ENCODE data around the gene RNF217. TPM values are rescaled to one million over a fixed set of nuclear protein-coding genes. Genes with fewer than 3 reads are reported as not detected.

Gene RNF217
- total RNA-seq, 1 experiment from 2014 or later = 12.2 TPM

DNA sequence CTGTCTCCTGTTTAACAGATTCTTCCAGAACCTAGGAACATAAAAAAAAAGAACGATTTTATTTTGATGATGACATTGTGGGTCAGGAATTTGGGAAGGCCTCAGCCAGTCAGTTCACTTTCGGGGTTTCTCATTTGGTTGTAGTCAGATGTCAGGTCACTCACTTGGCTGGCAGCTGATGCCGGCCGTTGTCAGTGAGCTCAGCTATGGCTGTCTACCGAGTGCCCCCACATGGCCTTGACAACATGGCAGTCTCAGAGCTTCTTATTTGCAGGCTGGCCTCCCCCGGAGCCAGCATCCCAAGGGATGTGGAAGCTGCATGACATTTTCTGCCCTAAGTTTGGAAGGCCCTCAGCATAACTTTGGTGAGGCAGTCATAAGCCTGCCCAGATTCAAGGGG lies 11.5 kb downstream of the RNF217 start (continued):
- TF ChIP-seq, protein P1, sequence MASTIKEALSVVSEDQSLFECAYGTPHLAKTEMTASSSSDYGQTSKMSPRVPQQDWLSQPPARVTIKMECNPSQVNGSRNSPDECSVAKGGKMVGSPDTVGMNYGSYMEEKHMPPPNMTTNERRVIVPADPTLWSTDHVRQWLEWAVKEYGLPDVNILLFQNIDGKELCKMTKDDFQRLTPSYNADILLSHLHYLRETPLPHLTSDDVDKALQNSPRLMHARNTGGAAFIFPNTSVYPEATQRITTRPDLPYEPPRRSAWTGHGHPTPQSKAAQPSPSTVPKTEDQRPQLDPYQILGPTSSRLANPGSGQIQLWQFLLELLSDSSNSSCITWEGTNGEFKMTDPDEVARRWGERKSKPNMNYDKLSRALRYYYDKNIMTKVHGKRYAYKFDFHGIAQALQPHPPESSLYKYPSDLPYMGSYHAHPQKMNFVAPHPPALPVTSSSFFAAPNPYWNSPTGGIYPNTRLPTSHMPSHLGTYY (CRISPR knock-in tag; IDR thresholded peaks at IDR 0.05) = no peak
- TF ChIP-seq FOXJ3 (CRISPR knock-in tag; IDR thresholded peaks at IDR 0.05; ENCODE audit: borderline replicate concordance) = no peak
- no peak for TF ChIP-seq NR1H2 (CRISPR knock-in tag; IDR thresholded peaks at IDR 0.05)
- no peak for TF ChIP-seq GABPB1 (CRISPR knock-in tag; IDR thresholded peaks at IDR 0.05)
- no peak for TF ChIP-seq CREM (CRISPR knock-in tag; IDR thresholded peaks at IDR 0.05)
- TF ChIP-seq, protein P2, sequence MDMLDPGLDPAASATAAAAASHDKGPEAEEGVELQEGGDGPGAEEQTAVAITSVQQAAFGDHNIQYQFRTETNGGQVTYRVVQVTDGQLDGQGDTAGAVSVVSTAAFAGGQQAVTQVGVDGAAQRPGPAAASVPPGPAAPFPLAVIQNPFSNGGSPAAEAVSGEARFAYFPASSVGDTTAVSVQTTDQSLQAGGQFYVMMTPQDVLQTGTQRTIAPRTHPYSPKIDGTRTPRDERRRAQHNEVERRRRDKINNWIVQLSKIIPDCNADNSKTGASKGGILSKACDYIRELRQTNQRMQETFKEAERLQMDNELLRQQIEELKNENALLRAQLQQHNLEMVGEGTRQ (CRISPR knock-in tag; IDR thresholded peaks at IDR 0.05) = no peak

DNA sequence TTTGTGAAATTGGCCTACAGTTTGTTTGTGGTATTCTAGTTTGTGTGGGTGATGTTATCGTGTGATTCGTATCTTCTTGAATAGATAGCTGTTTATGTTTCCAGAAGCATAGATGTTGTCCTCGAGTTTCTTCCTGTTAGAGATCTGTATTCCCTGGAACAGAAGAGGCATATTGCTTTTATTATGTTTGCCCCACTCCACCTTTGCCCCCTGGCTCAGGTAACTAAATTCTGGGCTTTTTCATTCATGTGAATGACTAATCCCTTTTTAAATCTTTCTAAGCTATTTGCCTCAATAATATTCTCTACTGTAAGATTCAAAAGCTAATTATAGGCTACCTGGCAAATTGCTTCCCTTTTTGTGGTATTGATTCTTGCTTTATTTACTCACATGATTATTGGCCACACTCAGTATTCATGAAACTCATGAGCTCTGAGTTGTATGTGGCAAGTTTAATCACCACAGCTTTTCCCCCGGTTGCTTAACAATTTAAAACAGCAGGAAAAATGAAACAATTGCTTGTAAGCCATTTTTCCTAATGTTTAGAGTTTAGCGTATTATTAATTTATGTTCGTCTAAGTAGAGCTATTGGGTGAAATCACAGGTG lies 12.6 kb downstream of the RNF217 start:
- H3K27ac Mint-ChIP-seq = no peak overlapping the region
- no peak for ATAC-seq
- H3K4me1 Mint-ChIP-seq = 0 out of 2 replicates have a peak, but pooled peaks cover 4% of the 10 kb centered on the region
- ChIA-PET CTCF (interaction anchor here (2.3 kb wide), 1 partner anchor 12 kb away, joined by 7 read pairs; the partner anchor contains the start of gene RNF217), POLR2A (no interaction called here)
- TF ChIP-seq, protein P3, sequence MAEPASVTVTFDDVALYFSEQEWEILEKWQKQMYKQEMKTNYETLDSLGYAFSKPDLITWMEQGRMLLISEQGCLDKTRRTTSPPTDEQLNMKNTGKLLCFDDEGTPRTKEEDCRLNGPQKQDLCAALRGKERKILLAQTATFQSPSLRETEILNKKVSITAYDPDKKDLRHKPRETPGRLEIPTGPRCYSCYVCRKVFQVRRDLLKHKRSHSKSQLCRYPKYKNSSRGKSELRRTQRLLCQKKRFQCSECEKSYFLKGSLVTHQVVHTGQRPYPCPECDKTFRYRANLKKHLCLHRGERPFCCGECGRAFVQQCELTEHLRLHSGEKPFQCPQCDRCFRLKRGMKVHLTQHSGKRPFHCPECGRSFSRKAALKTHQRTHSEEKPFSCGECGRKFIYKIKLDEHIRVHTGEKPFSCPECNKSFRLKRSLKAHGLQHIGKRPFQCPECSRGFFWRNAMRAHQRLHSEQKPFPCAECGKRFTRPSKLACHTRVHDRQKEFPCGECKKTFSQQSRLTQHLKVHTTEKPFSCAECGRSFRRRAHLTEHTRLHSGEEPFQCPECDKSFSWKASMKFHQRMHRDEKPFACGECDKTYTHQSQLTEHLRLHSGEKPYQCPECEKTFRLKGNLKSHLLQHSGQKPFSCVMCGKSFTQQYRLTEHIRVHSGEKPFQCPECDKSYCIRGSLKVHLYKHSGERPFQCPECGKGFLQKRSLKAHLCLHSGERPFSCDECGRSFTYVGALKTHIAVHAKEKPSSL (CRISPR knock-in tag; conservative IDR thresholded peaks at IDR 0.05) = no peak
- TF ChIP-seq ELF4 (CRISPR knock-in tag; IDR thresholded peaks at IDR 0.05; ENCODE audit: low read depth) (no peak), ESRRA (CRISPR knock-in tag; IDR thresholded peaks at IDR 0.05; ENCODE audit: borderline replicate concordance) (no peak), ZNF121 (CRISPR knock-in tag; IDR thresholded peaks at IDR 0.05) (no peak), GRHL2 (CRISPR knock-in tag; IDR thresholded peaks at IDR 0.05; ENCODE audit: insufficient replicate concordance, severe bottlenecking) (no peak)
- TF ChIP-seq, protein P4, sequence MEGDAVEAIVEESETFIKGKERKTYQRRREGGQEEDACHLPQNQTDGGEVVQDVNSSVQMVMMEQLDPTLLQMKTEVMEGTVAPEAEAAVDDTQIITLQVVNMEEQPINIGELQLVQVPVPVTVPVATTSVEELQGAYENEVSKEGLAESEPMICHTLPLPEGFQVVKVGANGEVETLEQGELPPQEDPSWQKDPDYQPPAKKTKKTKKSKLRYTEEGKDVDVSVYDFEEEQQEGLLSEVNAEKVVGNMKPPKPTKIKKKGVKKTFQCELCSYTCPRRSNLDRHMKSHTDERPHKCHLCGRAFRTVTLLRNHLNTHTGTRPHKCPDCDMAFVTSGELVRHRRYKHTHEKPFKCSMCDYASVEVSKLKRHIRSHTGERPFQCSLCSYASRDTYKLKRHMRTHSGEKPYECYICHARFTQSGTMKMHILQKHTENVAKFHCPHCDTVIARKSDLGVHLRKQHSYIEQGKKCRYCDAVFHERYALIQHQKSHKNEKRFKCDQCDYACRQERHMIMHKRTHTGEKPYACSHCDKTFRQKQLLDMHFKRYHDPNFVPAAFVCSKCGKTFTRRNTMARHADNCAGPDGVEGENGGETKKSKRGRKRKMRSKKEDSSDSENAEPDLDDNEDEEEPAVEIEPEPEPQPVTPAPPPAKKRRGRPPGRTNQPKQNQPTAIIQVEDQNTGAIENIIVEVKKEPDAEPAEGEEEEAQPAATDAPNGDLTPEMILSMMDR (IDR thresholded peaks at IDR 0.05) = no peak
- TF ChIP-seq, protein P5, sequence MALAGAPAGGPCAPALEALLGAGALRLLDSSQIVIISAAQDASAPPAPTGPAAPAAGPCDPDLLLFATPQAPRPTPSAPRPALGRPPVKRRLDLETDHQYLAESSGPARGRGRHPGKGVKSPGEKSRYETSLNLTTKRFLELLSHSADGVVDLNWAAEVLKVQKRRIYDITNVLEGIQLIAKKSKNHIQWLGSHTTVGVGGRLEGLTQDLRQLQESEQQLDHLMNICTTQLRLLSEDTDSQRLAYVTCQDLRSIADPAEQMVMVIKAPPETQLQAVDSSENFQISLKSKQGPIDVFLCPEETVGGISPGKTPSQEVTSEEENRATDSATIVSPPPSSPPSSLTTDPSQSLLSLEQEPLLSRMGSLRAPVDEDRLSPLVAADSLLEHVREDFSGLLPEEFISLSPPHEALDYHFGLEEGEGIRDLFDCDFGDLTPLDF (CRISPR knock-in tag; IDR thresholded peaks at IDR 0.05) = no peak
- TF ChIP-seq, protein P6, sequence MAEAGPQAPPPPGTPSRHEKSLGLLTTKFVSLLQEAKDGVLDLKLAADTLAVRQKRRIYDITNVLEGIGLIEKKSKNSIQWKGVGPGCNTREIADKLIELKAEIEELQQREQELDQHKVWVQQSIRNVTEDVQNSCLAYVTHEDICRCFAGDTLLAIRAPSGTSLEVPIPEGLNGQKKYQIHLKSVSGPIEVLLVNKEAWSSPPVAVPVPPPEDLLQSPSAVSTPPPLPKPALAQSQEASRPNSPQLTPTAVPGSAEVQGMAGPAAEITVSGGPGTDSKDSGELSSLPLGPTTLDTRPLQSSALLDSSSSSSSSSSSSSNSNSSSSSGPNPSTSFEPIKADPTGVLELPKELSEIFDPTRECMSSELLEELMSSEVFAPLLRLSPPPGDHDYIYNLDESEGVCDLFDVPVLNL (CRISPR knock-in tag; IDR thresholded peaks at IDR 0.05; ENCODE audit: borderline replicate concordance, low read depth) = no peak
- H3K27me3 Mint-ChIP-seq (ENCODE audit: low read depth) = no peaks in the 10 kb centered on the region
- H3K9me3 Mint-ChIP-seq = peaks cover 19% of the 10 kb centered on the region
- DNase-seq (ENCODE audit: low spot score) = no peak
- no peak overlapping the region for H3K4me3 Mint-ChIP-seq
- H3K36me3 Mint-ChIP-seq = peaks cover 24% of the 10 kb centered on the region

Measured in WTC11 (cell line).